GM19397 (cell line): ENCODE results near the gene IMPDH1.

ENCODE experiments used
- ATAC-seq: cut with Tn5 transposase; IDR thresholded peaks from one replicate; pipeline ENCODE4 v1.9.1; 2021; ENCODE audit warnings: mild to moderate bottlenecking, moderate library complexity; ENCODE audit not compliant: unreplicated experiment

Gene IMPDH1

GRCh38 chr7:128406314-128407232 lies 3.2 kb downstream of the IMPDH1 start:
- ATAC-seq = no peak

GRCh38 chr7:128405471-128406313 lies 4.1 kb downstream of the IMPDH1 start:
- ATAC-seq = no peak

DNA sequence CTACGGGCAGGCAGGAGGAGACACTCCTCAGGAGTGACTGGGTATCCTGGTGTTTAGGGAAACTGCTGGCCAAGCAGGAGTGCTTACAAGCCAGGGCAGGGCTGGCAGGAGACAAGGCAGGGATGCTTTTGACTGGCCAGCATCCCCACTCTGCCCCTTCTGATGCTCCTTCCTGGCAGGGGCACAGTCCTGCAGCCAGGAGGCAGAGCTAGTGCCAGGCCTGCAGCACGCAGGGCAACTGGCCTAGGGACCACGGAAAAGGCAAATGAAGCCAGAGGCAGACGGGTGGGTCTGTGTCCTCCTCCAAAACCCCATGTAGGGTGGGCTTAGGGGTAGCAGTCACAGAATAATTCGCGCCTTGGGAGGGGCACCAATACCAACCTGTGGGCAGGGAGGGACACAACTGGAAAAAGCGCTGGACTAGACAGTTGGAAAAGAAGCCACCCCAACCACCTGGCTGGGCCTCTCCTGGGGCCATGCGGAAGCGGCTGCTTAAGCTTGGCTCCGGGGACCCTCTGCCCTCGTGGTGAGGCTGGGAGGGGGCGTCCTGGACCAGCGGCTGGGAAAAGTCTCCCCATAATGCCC lies 4.8 kb downstream of the IMPDH1 start:
- no peak for ATAC-seq

DNA sequence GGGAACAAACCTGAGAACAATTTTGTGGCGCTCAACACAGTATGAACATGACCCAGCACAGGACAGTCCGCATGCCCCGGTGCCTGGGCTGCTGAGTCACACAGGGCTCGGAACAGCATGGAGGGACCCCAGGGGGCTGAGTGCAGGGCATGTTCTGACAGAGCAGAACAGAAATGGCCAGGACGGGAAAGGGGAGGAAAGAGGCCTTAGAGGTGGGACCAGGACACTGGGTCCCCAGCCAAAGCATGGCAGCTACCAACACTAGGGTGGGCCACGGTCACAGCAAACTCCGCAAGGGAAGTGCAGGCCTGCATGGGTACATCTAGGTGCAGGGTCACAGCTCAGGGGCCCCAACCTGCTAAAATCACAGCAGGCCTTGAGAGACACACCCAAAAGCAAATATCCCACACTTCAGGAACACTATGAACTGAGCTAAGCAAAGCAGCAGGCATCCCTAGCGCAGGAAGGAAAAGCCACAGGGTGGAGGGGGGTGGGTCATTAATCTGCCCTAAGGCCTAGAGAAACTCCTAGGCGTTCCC lies 5.6 kb downstream of the IMPDH1 start:
- no peak for ATAC-seq

DNA sequence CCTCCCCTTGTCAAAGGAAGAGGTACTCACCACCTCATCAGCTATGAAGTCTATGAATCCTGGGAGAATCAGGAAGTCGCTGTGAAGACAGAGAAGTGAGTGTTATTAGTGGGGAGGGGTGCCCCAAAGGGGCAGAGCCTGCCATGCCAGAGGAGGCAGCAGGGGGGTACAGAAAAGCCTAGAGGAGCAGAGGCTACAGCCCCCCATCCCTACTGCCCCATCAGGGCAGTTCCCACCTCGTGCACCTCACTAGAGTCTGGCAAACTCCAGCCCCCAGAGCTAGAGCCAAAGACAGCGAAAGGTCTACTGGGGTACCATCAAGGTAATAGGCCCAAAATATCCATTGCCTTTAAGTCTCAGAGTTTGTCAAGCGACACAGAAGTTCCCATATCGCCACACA lies 6.1 kb downstream of the IMPDH1 start:
- no peak for ATAC-seq

- ATAC-seq = no peak
Observed at GRCh38 chr7:128402356-128402755, 7.4 kb downstream of the IMPDH1 start.

DNA sequence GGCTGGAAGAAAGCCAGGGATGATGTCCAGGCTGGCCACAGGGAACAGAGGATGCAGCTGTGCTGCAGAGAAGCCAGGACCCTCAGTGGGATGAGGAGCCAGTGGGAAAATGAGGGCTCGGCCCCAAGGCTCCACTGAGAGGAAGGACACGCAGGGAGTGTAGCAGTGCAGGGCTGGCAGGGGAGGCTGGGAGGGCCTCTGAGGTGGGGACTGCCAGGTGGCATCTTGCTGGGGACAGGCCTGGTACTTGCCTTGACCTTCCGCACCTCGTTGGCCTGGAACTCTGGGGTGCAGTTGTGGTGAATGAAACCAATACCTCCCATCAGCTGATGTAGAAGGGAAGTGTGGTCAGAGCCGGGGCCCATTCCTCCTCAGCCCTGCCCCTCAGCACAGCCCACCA lies 9.2 kb downstream of the IMPDH1 start:
- no peak for ATAC-seq

DNA sequence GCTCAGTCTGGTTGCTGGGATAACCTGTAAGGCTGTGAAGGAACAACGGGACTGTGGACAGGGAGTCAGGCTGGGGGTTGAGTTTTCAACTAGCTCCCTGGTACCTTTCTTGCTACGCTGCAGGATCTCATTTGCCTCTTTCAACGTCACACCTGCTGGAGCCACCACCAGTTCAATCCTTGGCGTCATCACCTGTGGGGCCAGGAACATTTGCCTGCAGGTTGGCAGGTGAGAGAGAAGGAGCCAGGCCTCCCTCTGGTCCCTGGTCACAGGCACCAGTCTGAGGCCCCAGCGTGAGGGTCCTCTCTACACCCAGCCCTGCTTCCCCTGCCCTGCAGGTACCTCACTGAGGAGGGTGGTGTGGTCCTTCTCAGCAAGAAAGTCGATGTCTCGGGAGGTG lies 9.8 kb downstream of the IMPDH1 start:
- ATAC-seq = no peak

DNA sequence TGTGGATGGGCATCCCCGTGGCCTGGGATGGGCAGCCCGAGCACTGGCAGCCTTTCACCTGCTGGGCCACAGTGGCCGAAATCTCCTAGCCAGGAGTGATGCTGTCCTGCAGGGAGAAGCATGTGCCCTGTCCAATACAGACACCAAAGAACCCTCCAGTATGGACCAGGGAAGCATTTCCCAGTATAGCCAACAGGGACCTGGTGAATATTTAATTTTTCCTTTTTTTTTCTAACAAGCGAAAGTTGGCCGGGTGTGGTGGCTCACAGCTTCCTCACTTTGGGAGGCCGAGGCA lies 11.0 kb downstream of the IMPDH1 start:
- ATAC-seq = no peak

DNA sequence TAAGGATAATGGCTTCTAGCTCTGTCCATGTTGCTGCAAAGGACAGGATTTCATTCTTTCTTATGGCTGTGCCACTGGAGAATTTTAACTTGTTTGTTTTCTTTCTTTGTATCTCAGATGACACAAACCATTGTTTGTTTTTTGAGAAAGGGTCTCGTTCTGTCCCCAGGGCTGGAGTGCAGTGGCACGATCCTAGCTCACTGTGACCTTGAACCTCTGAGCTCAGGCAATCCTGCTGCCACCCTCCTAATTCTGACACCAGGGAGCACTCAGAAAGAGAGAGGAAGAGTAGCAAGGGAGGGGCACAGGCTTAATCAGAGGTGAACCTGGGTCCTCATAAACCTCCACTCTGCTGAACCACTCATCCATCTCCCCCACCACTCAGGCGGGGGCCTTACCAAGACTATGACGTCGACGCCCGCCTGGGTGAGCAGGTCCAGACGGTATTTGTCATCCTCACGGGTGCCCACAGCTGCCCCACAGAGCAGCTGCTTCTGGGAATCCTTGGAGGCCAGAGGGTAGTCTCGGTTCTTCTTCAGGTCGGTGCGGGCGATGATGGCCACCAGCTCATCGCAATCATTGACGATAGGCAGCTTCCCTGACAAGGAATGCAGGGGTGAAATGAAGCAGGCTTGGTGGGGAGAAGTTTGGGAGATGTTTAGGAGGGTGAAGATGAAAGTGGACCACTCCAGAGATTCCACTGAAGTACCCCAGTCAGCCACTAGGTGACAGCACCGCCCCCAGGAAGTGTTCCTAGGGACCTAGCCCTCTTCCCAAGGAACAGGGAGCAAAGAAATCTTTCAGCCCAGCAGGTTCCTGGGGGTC lies 11.6 kb downstream of the IMPDH1 start:
- ATAC-seq = no peak

DNA sequence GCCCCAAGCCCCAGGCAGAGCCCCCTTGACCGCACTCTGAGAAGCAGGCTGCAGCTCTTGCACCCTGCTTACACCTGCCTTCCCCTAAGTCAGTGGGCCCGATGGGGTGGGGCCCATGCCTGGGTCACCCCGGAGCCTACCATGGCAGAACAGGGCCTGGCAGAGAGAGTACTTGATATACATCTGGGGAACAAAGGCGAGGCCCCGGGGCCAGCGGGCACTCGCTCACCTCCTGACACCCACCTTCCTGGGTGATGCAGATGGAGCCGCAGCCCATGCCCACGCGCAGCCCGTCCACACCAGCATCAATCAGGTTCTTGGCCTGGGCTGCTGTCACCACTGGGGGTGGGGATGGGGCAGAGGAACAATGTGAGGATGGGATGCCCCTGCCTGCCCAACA lies 13.4 kb downstream of the IMPDH1 start:
- ATAC-seq = no peak

- no peak for ATAC-seq
Observed at GRCh38 chr7:128395748-128396147, 14.0 kb downstream of the IMPDH1 start.

- ATAC-seq = no peak
Observed at GRCh38 chr7:128394904-128395496, 14.8 kb downstream of the IMPDH1 start.

- no peak for ATAC-seq
Observed at GRCh38 chr7:128393526-128394330, 16.1 kb downstream of the IMPDH1 start.

DNA sequence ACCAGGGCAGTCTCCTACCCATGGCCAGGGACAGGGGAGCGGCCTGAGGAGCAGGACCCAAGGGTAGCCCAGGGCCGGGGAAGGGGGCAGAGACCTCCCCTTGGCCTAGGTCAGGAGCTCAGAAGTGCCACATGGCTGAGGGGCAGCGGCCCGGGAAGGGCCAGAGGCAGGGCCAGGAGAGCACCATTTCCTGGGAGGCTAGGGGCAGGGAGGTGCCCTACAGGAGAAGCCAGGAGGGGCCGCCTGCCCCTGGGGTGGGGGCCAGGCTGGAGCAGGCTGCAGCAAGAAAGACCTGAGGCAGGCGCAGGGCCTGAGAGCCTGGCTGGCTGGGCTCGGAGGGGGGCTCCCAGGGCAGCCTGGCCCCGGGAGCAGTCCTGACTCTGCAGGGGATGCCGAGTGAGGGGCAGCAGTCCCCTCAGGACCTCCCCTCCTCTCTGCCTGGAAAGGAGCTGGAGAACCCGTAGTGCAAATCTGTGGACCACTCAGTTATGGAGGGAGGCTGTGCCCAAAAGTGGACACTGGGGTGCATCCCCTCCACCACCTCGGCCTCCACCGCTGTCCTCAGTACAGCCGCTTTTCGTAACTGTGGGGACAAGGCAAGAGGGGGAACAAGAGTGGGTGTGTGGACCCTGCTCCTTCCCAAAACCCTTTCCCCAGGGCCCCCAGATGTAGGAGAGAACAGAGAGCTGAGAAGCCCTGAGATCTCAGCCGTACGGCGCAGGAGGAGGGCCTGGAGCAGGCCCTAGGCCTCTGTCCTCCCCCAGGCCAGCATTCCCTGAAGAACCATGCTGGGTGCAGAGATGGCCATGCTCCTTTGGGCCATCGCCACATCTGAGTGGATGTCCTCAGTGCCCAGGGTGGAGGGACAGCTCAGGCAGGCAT lies 17.1 kb downstream of the IMPDH1 start:
- ATAC-seq = no peak

DNA sequence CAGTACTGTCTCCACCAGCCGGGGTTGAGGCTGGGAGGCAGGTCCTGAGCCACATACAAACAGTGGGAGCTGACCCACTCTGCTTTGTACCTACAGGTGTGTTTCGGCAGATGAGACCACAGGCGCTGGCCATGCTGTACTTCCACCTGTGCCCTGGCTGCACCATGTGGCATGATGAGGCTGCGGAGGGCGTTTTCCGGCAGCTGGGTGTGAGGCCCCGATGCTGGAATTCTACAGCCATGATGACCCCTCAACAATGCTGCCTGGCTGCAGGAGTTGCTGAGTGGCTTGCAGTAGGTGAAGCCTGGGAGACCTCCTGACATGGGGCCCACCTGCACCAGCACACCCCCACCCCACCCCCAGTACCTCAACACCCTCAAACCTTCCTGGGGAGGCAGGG lies 18.0 kb downstream of the IMPDH1 start:
- no peak for ATAC-seq

DNA sequence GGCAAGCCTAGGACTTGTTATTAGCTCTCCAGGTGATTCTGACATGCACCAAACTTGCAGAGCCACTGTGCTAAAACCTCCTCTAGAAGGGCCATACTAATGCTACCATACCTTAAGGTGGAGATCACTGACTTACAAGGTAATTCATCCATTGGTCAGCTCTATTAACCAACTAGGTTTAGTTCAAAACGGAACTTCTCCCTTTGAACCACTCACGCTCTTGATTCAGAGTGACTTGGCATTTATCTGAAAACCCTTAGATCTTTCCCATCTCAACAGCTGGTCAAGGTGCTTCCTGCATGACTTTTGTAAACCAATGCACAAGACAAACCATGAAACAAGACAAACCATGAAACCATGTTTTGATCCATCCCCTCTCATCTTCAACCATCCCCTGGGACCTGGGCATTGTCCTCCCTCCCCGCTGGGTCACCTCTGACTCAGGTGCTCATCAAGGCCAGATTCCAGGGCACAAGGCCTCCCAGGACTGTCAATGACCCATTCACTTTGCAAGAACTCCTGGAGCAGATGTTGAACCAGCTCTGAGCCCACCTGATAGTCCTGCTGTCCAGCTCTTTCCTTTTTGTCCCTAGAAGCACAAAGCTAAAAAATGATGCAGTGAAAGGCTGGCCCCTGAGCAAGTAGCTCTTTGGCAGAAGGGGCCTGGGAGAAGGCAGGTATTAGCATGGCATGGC lies 18.8 kb downstream of the IMPDH1 start:
- no peak for ATAC-seq
